Measurements from ENCODE around the gene YBX2.

The YBX2 gene

GRCh38 chr17:7295230-7296180 lies 1.1 kb upstream of the YBX2 start:
- DNase-seq: no peak

GRCh38 chr17:7293816-7294613 lies 424 bp downstream of the YBX2 start:
- DNase-seq: no peak

- DNase-seq: no peak
Measured at GRCh38 chr17:7293159-7293558, 1.3 kb downstream of the YBX2 start.

- DNase-seq: no peak
Measured at GRCh38 chr17:7292729-7293128, 1.7 kb downstream of the YBX2 start.

- no peak for DNase-seq
Measured at GRCh38 chr17:7292194-7292593, 2.2 kb downstream of the YBX2 start.

- no peak for DNase-seq
Measured at GRCh38 chr17:7290685-7291084, 3.8 kb downstream of the YBX2 start.

GRCh38 chr17:7290166-7290565 lies 4.3 kb downstream of the YBX2 start:
- no peak for DNase-seq

- DNase-seq: no peak
Measured at GRCh38 chr17:7289256-7290032, 5.0 kb downstream of the YBX2 start.

GRCh38 chr17:7285679-7286078 lies 8.8 kb downstream of the YBX2 start:
- no peak for DNase-seq

GRCh38 chr17:7284911-7285310 lies 9.5 kb downstream of the YBX2 start:
- no peak for DNase-seq

- no peak for DNase-seq
Measured at GRCh38 chr17:7283471-7284216, 10.8 kb downstream of the YBX2 start.

GRCh38 chr17:7282752-7283321 lies 11.6 kb downstream of the YBX2 start:
- DNase-seq: no peak

GRCh38 chr17:7281953-7282751 lies 12.3 kb downstream of the YBX2 start:
- DNase-seq: no peak

- peak; percentile 79 for DNase-seq
Measured at GRCh38 chr17:7281074-7281952, 13.1 kb downstream of the YBX2 start, which contains the start of gene SLC2A4. TSS of gene SLC2A4 (plus strand) at chr17:7281718. CDS start at chr17:7281935, 217 bp downstream.

- DNase-seq: peak; percentile 76
Measured at GRCh38 chr17:7280519-7281073, 13.8 kb downstream of the YBX2 start.

- DNase-seq: no peak
Measured at GRCh38 chr17:7279448-7279847, 15.0 kb downstream of the YBX2 start.

- DNase-seq: no peak
Measured at GRCh38 chr17:7266784-7267183, 27.7 kb downstream of the YBX2 start.

GRCh38 chr17:7263801-7264078 lies 30.7 kb downstream of the YBX2 start:
- DNase-seq: no peak

- no peak for DNase-seq
Measured at GRCh38 chr17:7262935-7263800, 31.3 kb downstream of the YBX2 start.
